Skeletal muscle satellite cell (primary cell): ENCODE data around the gene PROS1. TPM values are rescaled to one million over a fixed set of nuclear protein-coding genes. Genes with fewer than 3 reads are reported as not detected.
A peak's percentile ranks its signal among the peaks of the same experiment; 100 is the strongest.
"Not testable (repeated sequence)": the region's sequence is repeated elsewhere in the genome, so short reads cannot be mapped to it uniquely, and the experiment has no call there.

Experiments
- H3K27me3 ChIP-seq: 2 replicates; pipeline ENCODE4 v1.7.0; 2013; ENCODE audit warnings: low read length; ENCODE audit not compliant: control insufficient read depth, insufficient read depth
- H3K36me3 ChIP-seq: 2 replicates; pipeline ENCODE4 v1.7.0; 2013; ENCODE audit warnings: mild to moderate bottlenecking, control low read depth, low read length; ENCODE audit not compliant: insufficient read depth
- H3K4me1 ChIP-seq: 2 replicates; pipeline ENCODE4 v1.7.0; 2013; ENCODE audit warnings: low read length; ENCODE audit not compliant: control insufficient read depth, insufficient read depth
- H3K4me2 ChIP-seq: 2 replicates; pipeline ENCODE4 v1.7.0; 2013; ENCODE audit warnings: mild to moderate bottlenecking, low read length
- H3K4me3 ChIP-seq: 2 replicates; pipeline ENCODE4 v1.7.0; 2013; ENCODE audit warnings: low read length
- H3K9ac ChIP-seq: 2 replicates; pipeline ENCODE4 v1.7.0; 2013; ENCODE audit warnings: mild to moderate bottlenecking, low read depth, low read length, moderate library complexity
- H3K9me3 ChIP-seq: replicated peaks from 2 replicates; pipeline ENCODE4 v1.7.0; 2013; ENCODE audit warnings: mild to moderate bottlenecking, control low read depth, low read length
- small RNA-seq: library from RNA; depleted of rRNA; stranded (forward); fragments of <200 nt; gene quantifications from one replicate; pipeline ENCODE3, GENCODE V24; 2012

The PROS1 gene

GRCh38 chr3:93861017-93861416 is 112.7 kb downstream of the PROS1 start:
- H3K4me2 ChIP-seq, result no peak overlapping the region
- H3K4me1 ChIP-seq, result no peaks in the 10 kb centered on the region
- no peaks in the 10 kb centered on the region for H3K36me3 ChIP-seq
- no peak overlapping the region for H3K9ac ChIP-seq
- H3K27me3 ChIP-seq, result no peaks in the 10 kb centered on the region
- no peak overlapping the region for H3K4me3 ChIP-seq
- no peaks in the 10 kb centered on the region for H3K9me3 ChIP-seq

GRCh38 chr3:93855401-93855800 is 118.3 kb downstream of the PROS1 start:
- H3K9me3 ChIP-seq, result no peaks in the 10 kb centered on the region
- no peak overlapping the region for H3K9ac ChIP-seq
- H3K36me3 ChIP-seq, result no peaks in the 10 kb centered on the region
- H3K4me3 ChIP-seq, result no peak overlapping the region
- H3K4me2 ChIP-seq, result no peak overlapping the region
- no peaks in the 10 kb centered on the region for H3K27me3 ChIP-seq
- no peaks in the 10 kb centered on the region for H3K4me1 ChIP-seq

- H3K36me3 ChIP-seq, H3K9ac ChIP-seq, H3K4me2 ChIP-seq, H3K4me3 ChIP-seq, H3K27me3 ChIP-seq, H3K9me3 ChIP-seq, H3K4me1 ChIP-seq: not testable (repeated sequence)
Observed at GRCh38 chr3:93852228-93852627, 121.5 kb downstream of the PROS1 start.

GRCh38 chr3:93843981-93844380 is 129.7 kb downstream of the PROS1 start:
- no peaks in the 10 kb centered on the region for H3K27me3 ChIP-seq
- no peaks in the 10 kb centered on the region for H3K9me3 ChIP-seq
- no peak overlapping the region for H3K4me3 ChIP-seq
- H3K4me1 ChIP-seq, result peaks cover 37% of the 10 kb centered on the region
- H3K36me3 ChIP-seq, result no peaks in the 10 kb centered on the region
- peak overlapping the region; percentile 68 for H3K9ac ChIP-seq
- H3K4me2 ChIP-seq, result peak overlapping the region; percentile 46

- H3K9ac ChIP-seq, H3K4me2 ChIP-seq, H3K36me3 ChIP-seq, H3K4me3 ChIP-seq, H3K27me3 ChIP-seq, H3K9me3 ChIP-seq: not testable (repeated sequence)
- peaks cover 33% of the 10 kb centered on the region for H3K4me1 ChIP-seq
Observed at GRCh38 chr3:93839193-93839592, 134.5 kb downstream of the PROS1 start.

Small RNAs within 50 kb of the gene (small RNA-seq; reads per million reads assigned to genes)
- not detected for gene RF00019
- not detected for gene RNU6-488P
- gene RNU6-511P, result not detected
